DMS53 treated with DMSO at 0.1 percent for 48 hours (cell line): Measurements from ENCODE around the gene RALBP1.

ENCODE experiments used
- DNase-seq: peaks from one replicate; lab custom pipeline; 2025; ENCODE audit not compliant: unreplicated experiment; lab: John Stamatoyannopoulos, UW

Gene RALBP1

DNA sequence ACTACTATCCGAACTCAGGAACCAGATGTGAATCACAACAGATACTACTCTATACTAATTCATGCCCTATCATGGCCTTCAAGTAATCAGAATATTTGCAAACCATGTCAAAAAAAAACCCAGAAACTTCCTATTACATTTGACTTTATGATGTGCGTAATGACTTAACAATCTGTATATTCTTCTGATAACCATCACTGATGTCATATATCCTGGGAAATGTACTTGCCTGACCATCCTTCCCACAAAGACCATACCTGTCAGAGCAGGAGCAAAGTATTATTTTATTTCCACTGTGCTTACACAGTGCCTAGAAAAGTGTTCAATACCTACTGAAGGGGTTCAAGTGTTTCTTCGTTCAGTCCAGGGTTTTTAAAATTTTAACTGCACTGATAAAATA, 111.5 kb downstream of the RALBP1 start:
- no peak for DNase-seq
